Caco-2 (cell line): ENCODE measurements around the gene PANK2. TPM values are rescaled to one million over a fixed set of nuclear protein-coding genes. Genes with fewer than 3 reads are reported as not detected.
"Not testable (repeated sequence)": the region's sequence is repeated elsewhere in the genome, so short reads cannot be mapped to it uniquely, and the experiment has no call there.

Source experiments
- Bru-seq: library from RNA; stranded (reverse); fragments of 400-500 nt; gene quantifications from one replicate; lab custom pipeline; 2021; lab: Mats Ljungman, UMichigan
- BruChase-seq, 2 experiments: library from RNA; stranded (reverse); fragments of 400-500 nt; gene quantifications; one replicate each; lab custom pipeline; 2021; lab: Mats Ljungman, UMichigan
- BruUV-seq: library from RNA; stranded (reverse); fragments of 400-500 nt; replicated peaks from 2 replicates; lab custom pipeline; 2021; lab: Mats Ljungman, UMichigan
- CTCF ChIA-PET: fragments of 300-600 bp; sonication (Branson Sonifier 250); formaldehyde crosslinking; loops from one replicate; lab custom pipeline; 2022; ENCODE audit warnings: antibody characterized with exemption; lab: Charles Lee
- POLR2A ChIA-PET: fragments of 300-600 bp; sonication (Branson Sonifier 250); formaldehyde crosslinking; loops from one replicate; lab custom pipeline; 2022; ENCODE audit warnings: antibody characterized with exemption; lab: Charles Lee
- DNase-seq, 2 experiments: peaks; one replicate each; pipeline versions ENCODE4 v3.0.0 to v3.0.0-alpha.2; 2020 to 2022
- H3K27me3 ChIP-seq: replicated peaks from 2 replicates; pipeline ENCODE4 v1.6.0; 2011; ENCODE audit warnings: low read length; ENCODE audit not compliant: control insufficient read depth, insufficient read depth
- H3K36me3 ChIP-seq: 2 replicates; pipeline ENCODE4 v1.5.1; 2011; ENCODE audit warnings: low read length; ENCODE audit not compliant: control insufficient read depth, insufficient read depth
- H3K4me1 ChIP-seq: fragments of 250-450 bp; sonication (Bioruptor Pico); 2 replicates; pipeline ENCODE4 v1.5.1; 2020; ENCODE audit warnings: mild to moderate bottlenecking
- H3K4me3 ChIP-seq: 2 replicates; pipeline ENCODE4 v1.5.1; 2011; ENCODE audit warnings: low read depth, mild to moderate bottlenecking, control low read depth, low read length
- H3K9me3 ChIP-seq: fragments of 250-450 bp; sonication (Bioruptor Pico); 2 replicates; pipeline ENCODE4 v1.5.1; 2020; ENCODE audit warnings: mild to moderate bottlenecking, moderate library complexity
- H3K27ac Mint-ChIP-seq: one replicate; pipeline ENCODE4 v1.8.0; 2022; ENCODE audit warnings: mixed read lengths; ENCODE audit not compliant: unreplicated experiment
- H3K27me3 Mint-ChIP-seq: one replicate; pipeline ENCODE4 v1.8.0; 2022; ENCODE audit warnings: mixed read lengths; ENCODE audit not compliant: insufficient read depth, unreplicated experiment
- H3K36me3 Mint-ChIP-seq: one replicate; pipeline ENCODE4 v1.8.0; 2022; ENCODE audit warnings: mild to moderate bottlenecking, mixed read lengths; ENCODE audit not compliant: insufficient read depth, unreplicated experiment
- H3K4me1 Mint-ChIP-seq: one replicate; pipeline ENCODE4 v1.8.0; 2022; ENCODE audit warnings: low read depth, mixed read lengths; ENCODE audit not compliant: unreplicated experiment
- H3K4me3 Mint-ChIP-seq: one replicate; pipeline ENCODE4 v1.8.0; 2022; ENCODE audit warnings: mild to moderate bottlenecking, moderate library complexity, mixed read lengths; ENCODE audit not compliant: unreplicated experiment
- H3K9me3 Mint-ChIP-seq: one replicate; pipeline ENCODE4 v1.8.0; 2022; ENCODE audit warnings: mixed read lengths; ENCODE audit not compliant: unreplicated experiment
- CTCF ChIP-seq, 2 experiments: fragments of 200-600 bp in 1 of 2; IDR thresholded peaks; 1 replicate in 1 of 2; 2 replicates in 1 of 2; pipeline versions ENCODE4 v1.5.1 to v1.8.0; 2011 to 2022; ENCODE audit warnings: antibody characterized with exemption in 1 of 2, control low read depth in 1 of 2, inconsistent platforms in 1 of 2, low read depth in 1 of 2, low read length in 1 of 2, mild to moderate bottlenecking in 1 of 2, moderate library complexity in 1 of 2; ENCODE audit not compliant: insufficient read depth in 1 of 2, severe bottlenecking in 1 of 2, unreplicated experiment in 1 of 2
- intact Hi-C: fragments of 100-400 bp; cut with micrococcal nuclease; formaldehyde crosslinking; loops from one replicate; pipeline ENCODE4 v1.10.0; 2022; ENCODE audit not compliant: unreplicated experiment
- long read RNA-seq: library from polyadenylated mRNA; stranded (forward); transcript quantifications from one replicate; pipeline ENCODE4 v2.0.0, GENCODE V29; 2022
- total RNA-seq: library from RNA; stranded (reverse); gene quantifications from 2 replicates; pipeline ENCODE4 v1.2.3, GENCODE V29; 2022

The PANK2 gene
- 55.8 and 58.3 TPM in 2 replicates for total RNA-seq
- Bru-seq, nascent RNA = percentile 95 among the genes with signal in this experiment
- percentile 91 among the genes with signal in this experiment for BruChase-seq, experiment 1, labeled RNA remaining after a 2-hour chase
- BruChase-seq, experiment 2, labeled RNA remaining after a 6-hour chase = percentile 89 among the genes with signal in this experiment
- long read RNA-seq, transcript PANK2-202 (7 exons, 1,843 nt) = major isoform, 34 of 114 reads
- long read RNA-seq, transcript PANK2-201 (7 exons, 2,280 nt) = minor isoform, 21 of 114 reads
- long read RNA-seq, partial matches to known transcripts = 23 of 114 reads
- long read RNA-seq, other reads (novel, unspliced or antisense) = 34 of 114 reads

GRCh38 chr20:3888622-3889488 is at the start of gene PANK2:
TSS of gene PANK2 (plus strand) at chr20:3889387.
- CTCF ChIA-PET = no interaction called here
- no TSS peak for BruUV-seq
- POLR2A ChIA-PET = interaction anchor here (0.6 kb wide), 1 partner anchor 34 kb away, joined by 6 read pairs; no protein-coding TSS in a partner anchor

GRCh38 chr20:3840201-3840600 is 49.0 kb upstream of the PANK2 start:
- intact Hi-C loops, BruUV-seq, H3K27me3 Mint-ChIP-seq, POLR2A ChIA-PET, CTCF ChIA-PET, H3K36me3 ChIP-seq, H3K36me3 Mint-ChIP-seq, H3K4me1 Mint-ChIP-seq, H3K9me3 ChIP-seq, DNase-seq, H3K4me3 ChIP-seq, H3K4me1 ChIP-seq, H3K27me3 ChIP-seq, H3K9me3 Mint-ChIP-seq, H3K27ac Mint-ChIP-seq, H3K4me3 Mint-ChIP-seq: not testable (repeated sequence)

More at GRCh38 chr20:3888622-3889488, at the start of gene PANK2:
- peaks cover 1% of the 10 kb centered on the region; the same call in 1 of the 2 replicates for H3K36me3 ChIP-seq
- H3K4me3 Mint-ChIP-seq = peak within 1 kb of the TSS; percentile 100
- no peaks in the 10 kb centered on the region for H3K9me3 ChIP-seq
- peaks cover 48% of the 10 kb centered on the region for H3K36me3 Mint-ChIP-seq
- H3K4me1 Mint-ChIP-seq = peaks cover 40% of the 10 kb centered on the region
- no peaks in the 10 kb centered on the region for H3K9me3 Mint-ChIP-seq
- H3K27ac Mint-ChIP-seq = peak within 1 kb of the TSS; percentile 98
- intact Hi-C loops = loop anchor here (1.0 to 5.0 kb wide), 4 partner anchors 82 to 196 kb away; partner anchors contain the start of gene RNF24
- TF ChIP-seq CTCF (IDR thresholded peaks at IDR 0.05; ENCODE audit: insufficient read depth in 1 of 2, low read depth in 1 of 2, low read length in 1 of 2, severe bottlenecking in 1 of 2, unreplicated experiment in 1 of 2) = peak; percentile 48 to 52
- H3K4me1 ChIP-seq = peaks cover 21% of the 10 kb centered on the region
- H3K4me3 ChIP-seq = peak within 1 kb of the TSS; percentile 93
- DNase-seq = peak; percentile 100
- H3K27me3 Mint-ChIP-seq = no peaks in the 10 kb centered on the region
- H3K27me3 ChIP-seq = no peaks in the 10 kb centered on the region

- TF ChIP-seq CTCF (IDR thresholded peaks at IDR 0.05; ENCODE audit: insufficient read depth in 1 of 2, low read depth in 1 of 2, low read length in 1 of 2, severe bottlenecking in 1 of 2, unreplicated experiment in 1 of 2) = no peak
- Histone ChIP-seq H3K4me1 (peaks cover 12% of the 10 kb centered on the region), H3K27me3 (no peaks in the 10 kb centered on the region), H3K36me3 (no peaks in the 10 kb centered on the region), H3K9me3 (no peaks in the 10 kb centered on the region), H3K4me3 (no peak overlapping the region)
- ChIA-PET POLR2A (no interaction called here), CTCF (no interaction called here)
- H3K27me3 Mint-ChIP-seq = no peaks in the 10 kb centered on the region
- DNase-seq = no peak
- H3K4me3 Mint-ChIP-seq = no peak overlapping the region
- intact Hi-C loops = no loop called here
- no peaks in the 10 kb centered on the region for H3K9me3 Mint-ChIP-seq
- no TSS peak for BruUV-seq
- peaks cover 14% of the 10 kb centered on the region for H3K36me3 Mint-ChIP-seq
- H3K4me1 Mint-ChIP-seq = no peaks in the 10 kb centered on the region
- no peak overlapping the region for H3K27ac Mint-ChIP-seq
Observed at GRCh38 chr20:3842348-3842930, 46.7 kb upstream of the PANK2 start.
